GM12878 (cell line): ENCODE measurements around the gene NKD1. TPM values are rescaled to one million over a fixed set of nuclear protein-coding genes. Genes with fewer than 3 reads are reported as not detected.

ENCODE experiments used
- ATAC-seq: fragments of 200-7000 bp; cut with Tn5 transposase; 3 replicates; pipeline ENCODE4 v1.9.1; 2020; ENCODE audit warnings: mild to moderate bottlenecking, moderate library complexity
- BruUV-seq: library from RNA; stranded (reverse); fragments of 400-500 nt; replicated peaks from 2 replicates; lab custom pipeline; 2021; lab: Mats Ljungman, UMichigan
- CTCF ChIA-PET: fragments of 300-600 bp; sonication (Branson Sonifier 250); formaldehyde crosslinking; extraction: SDS; loops from one replicate; lab custom pipeline; 2021; ENCODE audit warnings: inconsistent platforms; lab: Yijun Ruan, JAX
- POLR2A ChIA-PET: fragments of 350-600 bp; formaldehyde crosslinking; extraction: SDS; loops from one replicate; lab custom pipeline; 2021; ENCODE audit warnings: inconsistent platforms; lab: Charles Lee
- RAD21 ChIA-PET: fragments of 300-600 bp; sonication (Branson Sonifier 250); formaldehyde crosslinking; loops from one replicate; lab custom pipeline; 2023; ENCODE audit warnings: antibody characterized with exemption; ENCODE audit not compliant: unreplicated experiment; lab: Charles Lee
- SMC1A ChIA-PET: fragments of 300-600 bp; sonication (Branson Sonifier 250); formaldehyde crosslinking; loops from one replicate; lab custom pipeline; 2023; ENCODE audit not compliant: unreplicated experiment, uncharacterized antibody; lab: Charles Lee
- DNase-seq: peaks from one replicate; pipeline ENCODE4 v3.0.0-alpha.2; 2011; ENCODE audit warnings: low read depth, low spot score
- FAIRE-seq: peaks from 3 replicates; lab custom pipeline; 2011; peaks lifted over from hg19 to GRCh38; lab: Jason Lieb, UNC
- H2AFZ ChIP-seq: 2 replicates; pipeline ENCODE4 v1.6.0; 2011; ENCODE audit warnings: low read depth, low read length, control low read depth; ENCODE audit not compliant: control insufficient read depth
- H3K27ac ChIP-seq: 2 replicates; pipeline ENCODE4 v1.5.1; 2011; ENCODE audit warnings: control low read depth; ENCODE audit not compliant: control insufficient read depth, insufficient read depth
- H3K27me3 ChIP-seq, 2 experiments: replicated peaks in 1 of 2; 2 replicates each; pipeline versions ENCODE4 v1.6.0 to v1.6.1; 2011; ENCODE audit warnings: low read length in 1 of 2; ENCODE audit not compliant: control insufficient read depth in 2 of 2, insufficient read depth in 2 of 2
- H3K36me3 ChIP-seq, 2 experiments: 2 replicates each; pipeline ENCODE4 v1.5.1; 2011; ENCODE audit warnings: low read length in 1 of 2; ENCODE audit not compliant: control insufficient read depth in 2 of 2, insufficient read depth in 2 of 2
- H3K4me1 ChIP-seq: 2 replicates; pipeline ENCODE4 v1.6.1; 2011; ENCODE audit warnings: mild to moderate bottlenecking, low read length, moderate library complexity, mixed read lengths; ENCODE audit not compliant: control insufficient read depth, insufficient read depth
- H3K4me2 ChIP-seq: 2 replicates; pipeline ENCODE4 v1.6.0; 2011; ENCODE audit warnings: control low read depth; ENCODE audit not compliant: control insufficient read depth, insufficient read depth
- H3K4me3 ChIP-seq: fragments of 200-600 bp; sonication (generic); 2 replicates; pipeline ENCODE4 v1.5.1; 2016
- H3K79me2 ChIP-seq: 2 replicates; pipeline ENCODE4 v1.6.0; 2011; ENCODE audit warnings: low read length; ENCODE audit not compliant: control insufficient read depth, insufficient read depth
- H3K9ac ChIP-seq: 2 replicates; pipeline ENCODE4 v1.8.0; 2011; ENCODE audit warnings: low read length, control low read depth, mixed read lengths; ENCODE audit not compliant: control insufficient read depth, insufficient read depth
- H3K9me3 ChIP-seq: replicated peaks from 3 replicates; pipeline ENCODE4 v1.5.1; 2011; ENCODE audit warnings: mild to moderate bottlenecking, low read length; ENCODE audit not compliant: control insufficient read depth, insufficient read depth
- H4K20me1 ChIP-seq: 2 replicates; pipeline ENCODE4 v1.6.0; 2011; ENCODE audit not compliant: control insufficient read depth, insufficient read depth
- ATF7 ChIP-seq: fragments of 450-650 bp; IDR thresholded peaks from 2 replicates; pipeline ENCODE4 v1.6.1; 2016; ENCODE audit warnings: low read depth, mild to moderate bottlenecking
- CTCF ChIP-seq, 3 experiments: IDR thresholded peaks in 2 of 3; conservative IDR thresholded peaks in 1 of 3; 2 replicates each; pipeline ENCODE4 v1.5.1; 2011; ENCODE audit warnings: low read depth in 3 of 3, low read length in 3 of 3, mild to moderate bottlenecking in 3 of 3, control low read depth in 2 of 3, moderate library complexity in 2 of 3, inconsistent platforms in 1 of 3, mixed read lengths in 1 of 3; ENCODE audit not compliant: control insufficient read depth in 2 of 3, insufficient read depth in 1 of 3; ENCODE audit errors: extremely low read depth in 1 of 3
- ETV6 ChIP-seq, 2 experiments: fragments of 450-650 bp in 1 of 2; IDR thresholded peaks in 1 of 2; conservative IDR thresholded peaks in 1 of 2; 2 replicates each; pipeline ENCODE4 v1.6.1; 2014; ENCODE audit warnings: antibody characterized with exemption in 1 of 2, borderline replicate concordance in 1 of 2, low read depth in 1 of 2, mild to moderate bottlenecking in 1 of 2, moderate library complexity in 1 of 2
- HDGF ChIP-seq: fragments of 450-650 bp; IDR thresholded peaks from 2 replicates; pipeline ENCODE4 v1.6.1; 2016; ENCODE audit warnings: antibody characterized with exemption
- MEF2A ChIP-seq: IDR thresholded peaks from 2 replicates; pipeline ENCODE4 v1.6.1; 2011; ENCODE audit warnings: low read depth, mild to moderate bottlenecking, low read length, moderate library complexity; ENCODE audit not compliant: insufficient read depth
- POLR2AphosphoS2 ChIP-seq: IDR thresholded peaks from 2 replicates; pipeline ENCODE4 v1.6.1; 2011; ENCODE audit warnings: low read depth, mild to moderate bottlenecking, low read length, improper control_type of control experiment, moderate library complexity
- SPI1 ChIP-seq: IDR thresholded peaks from 2 replicates; pipeline ENCODE4 v1.6.1; 2011; ENCODE audit warnings: low read depth, mild to moderate bottlenecking, low read length, moderate library complexity, borderline replicate concordance; ENCODE audit not compliant: insufficient read depth
- YBX1 ChIP-seq: fragments of 450-650 bp; IDR thresholded peaks from 2 replicates; pipeline ENCODE4 v1.6.1; 2016; ENCODE audit warnings: antibody characterized with exemption
- WGBS: methylation state at CpG from one replicate; pipeline ENCODE4 v1.1.6; 2016; ENCODE audit warnings: low lambda C conversion rate; ENCODE audit not compliant: insufficient replicate concordance, insufficient coverage; ENCODE audit errors: missing lambda C conversion rate; 5-methylcytosine and 5-hydroxymethylcytosine counted together
- in situ Hi-C: fragments of 300-500 bp; cut with MboI; formaldehyde crosslinking; loops from 9 replicates; pipeline ENCODE4 v1.14.3; 2018; ENCODE audit warnings: mixed read lengths
- intact Hi-C: fragments of 100-400 bp; cut with micrococcal nuclease; formaldehyde crosslinking; loops from one replicate; pipeline ENCODE4 v1.14.2; 2022; ENCODE audit not compliant: unreplicated experiment
- polyA plus RNA-seq, 11 experiments: library from polyadenylated mRNA; depleted of rRNA in 4 of 11; unstranded in 6 of 11; stranded (reverse) in 5 of 11; fragments of >200 nt; fragmentation: Nextera tagmentation in 4 of 11; fragmentation: Illumina TruSeq in 1 of 11; extraction: Ambion mirVana in 4 of 11; extraction: Trizol in 1 of 11; gene quantifications; 1 replicate in 1 of 11; 2 replicates in 10 of 11; pipeline versions ENCODE4 v1.2.1 to v1.2.3, GENCODE V29; 2011 to 2016; ENCODE audit warnings: inconsistent platforms in 2 of 11, missing spikeins in 2 of 11, low read depth in 1 of 11
- total RNA-seq, 4 experiments: library from RNA; depleted of rRNA in 3 of 4; stranded (reverse); fragments of >200 nt in 3 of 4; fragmentation: Illumina TruSeq in 1 of 4; extraction: Trizol in 1 of 4; gene quantifications; 2 replicates each; pipeline versions ENCODE4 v1.2.1 to v1.2.3, GENCODE V29; 2013 to 2021
- TF ChIP-seq, protein P1 (sequence below): fragments of 450-650 bp; IDR thresholded peaks from 2 replicates; pipeline ENCODE4 v1.6.1; 2017; ENCODE audit warnings: low read depth, mild to moderate bottlenecking, moderate library complexity
- TF ChIP-seq, protein P2 (sequence below): IDR thresholded peaks from 2 replicates; pipeline ENCODE4 v1.6.1; 2011; ENCODE audit warnings: mild to moderate bottlenecking, low read depth, low read length, moderate library complexity; ENCODE audit not compliant: insufficient replicate concordance

Gene NKD1
- total and polyA plus RNA-seq, 10 of the 15 experiments (the other 5 are each of a cell fraction or from before 2014, with no cell fraction given) = under 0.01 to 0.49 (median 0.04) TPM; not detected in 2

DNA sequence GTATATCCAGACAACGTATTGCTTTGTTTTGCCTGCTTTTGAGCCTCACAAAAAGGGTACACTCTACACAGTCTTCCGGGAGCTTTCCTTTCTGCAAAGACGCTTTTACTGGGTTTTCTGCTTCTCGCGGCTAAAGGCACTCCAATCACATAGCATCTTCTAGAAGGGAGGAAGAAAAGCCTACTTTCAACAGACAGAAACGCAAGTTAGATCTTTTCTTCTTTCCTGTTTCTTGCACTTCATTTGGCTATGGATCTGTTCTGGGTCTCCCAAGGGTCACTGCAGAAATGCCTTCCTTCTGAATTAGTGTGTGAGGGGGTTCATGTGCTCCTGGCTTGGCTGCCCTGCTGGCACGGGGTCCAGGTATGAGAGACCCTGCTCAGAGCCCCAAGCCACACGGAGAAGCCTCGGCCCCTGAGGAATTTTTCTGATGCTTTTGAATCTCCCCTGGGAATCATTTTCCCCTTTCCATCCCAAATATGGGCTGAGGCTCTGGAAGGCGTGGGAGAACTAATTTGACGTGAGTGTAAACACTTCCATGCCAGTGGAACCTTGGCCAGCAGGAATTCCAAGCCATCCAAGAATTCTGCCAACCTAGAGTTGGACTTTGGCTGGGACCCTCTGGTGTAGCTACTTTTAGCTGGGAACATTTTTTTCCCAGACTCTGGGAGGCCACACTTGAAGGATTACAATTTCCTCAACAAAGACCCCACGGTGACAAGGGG, 49.6 kb upstream of the NKD1 start:
- no peaks in the 10 kb centered on the region for H3K27me3 ChIP-seq
- TF ChIP-seq ATF7 (no peak), POLR2AphosphoS2 (no peak), SPI1 (no peak), CTCF (IDR thresholded peaks at IDR 0.05 in 2 of 3, conservative IDR thresholded peaks at IDR 0.05 in 1 of 3; ENCODE audit: control insufficient read depth in 2 of 3, extremely low read depth in 1 of 3, insufficient read depth in 1 of 3, low read depth in 3 of 3, low read length in 3 of 3) (no peak), YBX1 (no peak), MEF2A (no peak), HDGF (no peak), ETV6 (conservative IDR thresholded peaks at IDR 0.05 in 1 of 2, IDR thresholded peaks at IDR 0.05 in 1 of 2; ENCODE audit: borderline replicate concordance in 1 of 2, low read depth in 1 of 2) (no peak)
- TF ChIP-seq, protein P1, sequence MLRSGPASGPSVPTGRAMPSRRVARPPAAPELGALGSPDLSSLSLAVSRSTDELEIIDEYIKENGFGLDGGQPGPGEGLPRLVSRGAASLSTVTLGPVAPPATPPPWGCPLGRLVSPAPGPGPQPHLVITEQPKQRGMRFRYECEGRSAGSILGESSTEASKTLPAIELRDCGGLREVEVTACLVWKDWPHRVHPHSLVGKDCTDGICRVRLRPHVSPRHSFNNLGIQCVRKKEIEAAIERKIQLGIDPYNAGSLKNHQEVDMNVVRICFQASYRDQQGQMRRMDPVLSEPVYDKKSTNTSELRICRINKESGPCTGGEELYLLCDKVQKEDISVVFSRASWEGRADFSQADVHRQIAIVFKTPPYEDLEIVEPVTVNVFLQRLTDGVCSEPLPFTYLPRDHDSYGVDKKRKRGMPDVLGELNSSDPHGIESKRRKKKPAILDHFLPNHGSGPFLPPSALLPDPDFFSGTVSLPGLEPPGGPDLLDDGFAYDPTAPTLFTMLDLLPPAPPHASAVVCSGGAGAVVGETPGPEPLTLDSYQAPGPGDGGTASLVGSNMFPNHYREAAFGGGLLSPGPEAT = no peak
- TF ChIP-seq, protein P2, sequence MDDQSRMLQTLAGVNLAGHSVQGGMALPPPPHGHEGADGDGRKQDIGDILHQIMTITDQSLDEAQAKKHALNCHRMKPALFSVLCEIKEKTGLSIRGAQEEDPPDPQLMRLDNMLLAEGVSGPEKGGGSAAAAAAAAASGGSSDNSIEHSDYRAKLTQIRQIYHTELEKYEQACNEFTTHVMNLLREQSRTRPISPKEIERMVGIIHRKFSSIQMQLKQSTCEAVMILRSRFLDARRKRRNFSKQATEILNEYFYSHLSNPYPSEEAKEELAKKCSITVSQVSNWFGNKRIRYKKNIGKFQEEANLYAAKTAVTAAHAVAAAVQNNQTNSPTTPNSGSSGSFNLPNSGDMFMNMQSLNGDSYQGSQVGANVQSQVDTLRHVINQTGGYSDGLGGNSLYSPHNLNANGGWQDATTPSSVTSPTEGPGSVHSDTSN = no peak
- TF ChIP-seq, all 136 proteins: peak for 0
- Histone ChIP-seq H2AFZ (no peak overlapping the region), H3K4me3 (no peak overlapping the region), H3K27ac (no peak overlapping the region), H3K4me1 (no peaks in the 10 kb centered on the region), H3K36me3 (no peaks in the 10 kb centered on the region), H4K20me1 (no peaks in the 10 kb centered on the region), H3K9ac (no peak overlapping the region), H3K4me2 (no peak overlapping the region), H3K79me2 (no peaks in the 10 kb centered on the region), H3K9me3 (no peaks in the 10 kb centered on the region; the same call in 2 of the 3 replicates)
- intact Hi-C loops (no loop called here), in situ Hi-C loops (no loop called here)
- ChIA-PET RAD21 (no interaction called here), SMC1A (no interaction called here), POLR2A (no interaction called here), CTCF (no interaction called here)
- FAIRE-seq (no peak), DNase-seq (no peak), ATAC-seq (no peak)
- BruUV-seq = no TSS peak
- WGBS = 42% methylated on average over 12 of the region's 12 CpGs
